SK-N-MC (cell line): Measurements from ENCODE around the gene RBM4B.

Source experiments
- EZH2 ChIP-seq: fragments of 200-600 bp; sonication (generic); IDR thresholded peaks from one replicate; pipeline ENCODE4 v1.6.1; 2017; ENCODE audit warnings: antibody characterized with exemption
- POLR2AphosphoS5 ChIP-seq: IDR thresholded peaks from 2 replicates; pipeline ENCODE4 v1.6.1; 2012; ENCODE audit warnings: mild to moderate bottlenecking, low read depth, low read length, borderline replicate concordance

GRCh38 chr11:66625041-66625751 is 52.5 kb downstream of the RBM4B start:
- no peak for TF ChIP-seq POLR2AphosphoS5
- no peak for TF ChIP-seq EZH2
